ENCODE data around the gene MIER1.
A peak's percentile ranks its signal among the peaks of the same experiment; 100 is the strongest.

The MIER1 gene

DNA sequence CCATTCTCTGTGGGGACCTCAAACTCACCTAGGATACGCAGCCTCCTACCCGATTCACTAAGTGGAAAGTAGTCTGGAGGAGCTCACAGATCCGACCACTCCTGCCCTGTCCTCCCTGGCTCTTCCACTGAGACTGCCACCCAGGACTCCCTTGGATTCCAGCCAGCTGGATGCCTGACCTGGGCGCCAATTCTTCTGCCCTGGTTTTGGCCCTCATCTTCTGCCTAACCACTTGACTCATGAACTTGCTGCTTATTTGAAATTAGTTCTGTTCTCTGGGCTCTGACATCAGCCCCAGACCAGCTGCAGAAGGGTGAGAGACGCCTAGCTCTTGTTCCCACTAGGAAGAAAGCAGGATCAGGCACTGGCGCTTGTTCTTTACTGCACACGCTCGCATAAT lies 80.3 kb downstream of the MIER1 start:
- Histone ChIP-seq H4K20me1 (ENCODE audit: insufficient read depth, low read length) (no peaks in the 10 kb centered on the region), H2AFZ (ENCODE audit: low read length) (no peak overlapping the region), H3K4me2 (ENCODE audit: low read depth, low read length) (no peak overlapping the region), H3K4me1 (ENCODE audit: low read length) (peaks cover 35% of the 10 kb centered on the region), H3K4me3 (ENCODE audit: low read length) (no peak overlapping the region), H3K27ac (ENCODE audit: low read length) (no peak overlapping the region), H3K27me3 (replicated peaks; ENCODE audit: insufficient read depth, low read length) (no peaks in the 10 kb centered on the region), H3K9ac (ENCODE audit: low read length) (no peak overlapping the region), H3K9me3 (replicated peaks; ENCODE audit: insufficient read depth, low read length) (no peaks in the 10 kb centered on the region), H3K79me2 (ENCODE audit: low read length) (peaks cover 31% of the 10 kb centered on the region), H3K9me2 (replicated peaks; ENCODE audit: insufficient read depth, low read length) (no peaks in the 10 kb centered on the region), H3K36me3 (replicated peaks; ENCODE audit: insufficient read depth, low read length) (no peaks in the 10 kb centered on the region), H3F3A (ENCODE audit: insufficient read depth, low read length) (peaks cover 6% of the 10 kb centered on the region; the same call in 1 of the 2 replicates)
- TF ChIP-seq, protein P1, sequence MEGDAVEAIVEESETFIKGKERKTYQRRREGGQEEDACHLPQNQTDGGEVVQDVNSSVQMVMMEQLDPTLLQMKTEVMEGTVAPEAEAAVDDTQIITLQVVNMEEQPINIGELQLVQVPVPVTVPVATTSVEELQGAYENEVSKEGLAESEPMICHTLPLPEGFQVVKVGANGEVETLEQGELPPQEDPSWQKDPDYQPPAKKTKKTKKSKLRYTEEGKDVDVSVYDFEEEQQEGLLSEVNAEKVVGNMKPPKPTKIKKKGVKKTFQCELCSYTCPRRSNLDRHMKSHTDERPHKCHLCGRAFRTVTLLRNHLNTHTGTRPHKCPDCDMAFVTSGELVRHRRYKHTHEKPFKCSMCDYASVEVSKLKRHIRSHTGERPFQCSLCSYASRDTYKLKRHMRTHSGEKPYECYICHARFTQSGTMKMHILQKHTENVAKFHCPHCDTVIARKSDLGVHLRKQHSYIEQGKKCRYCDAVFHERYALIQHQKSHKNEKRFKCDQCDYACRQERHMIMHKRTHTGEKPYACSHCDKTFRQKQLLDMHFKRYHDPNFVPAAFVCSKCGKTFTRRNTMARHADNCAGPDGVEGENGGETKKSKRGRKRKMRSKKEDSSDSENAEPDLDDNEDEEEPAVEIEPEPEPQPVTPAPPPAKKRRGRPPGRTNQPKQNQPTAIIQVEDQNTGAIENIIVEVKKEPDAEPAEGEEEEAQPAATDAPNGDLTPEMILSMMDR (IDR thresholded peaks at IDR 0.05; ENCODE audit: low read length) = no peak
- TF ChIP-seq EZH2phosphoT487 (IDR thresholded peaks at IDR 0.05; ENCODE audit: low read length) (no peak), EZH2 (optimal IDR thresholded peaks at IDR 0.05; ENCODE audit: low read depth, low read length) (no peak)
- no peak for DNase-seq

DNA sequence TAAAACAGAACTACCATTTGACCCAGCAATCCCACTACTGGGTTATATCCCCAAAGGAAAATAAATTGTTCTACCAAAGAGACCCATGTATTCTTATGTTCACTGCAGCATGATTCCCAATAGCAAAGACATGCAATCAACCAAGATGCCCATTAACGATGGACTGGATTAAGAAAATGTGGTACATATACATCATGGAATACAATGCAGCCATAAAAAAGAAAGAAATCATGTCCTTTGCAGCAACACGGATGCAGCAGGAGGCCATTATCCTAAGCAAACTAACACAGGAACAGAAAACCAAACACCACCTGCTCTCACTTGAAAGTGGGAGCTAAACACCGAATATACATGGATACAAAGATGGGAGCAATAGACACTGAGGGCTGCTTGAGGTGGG lies 85.0 kb downstream of the MIER1 start:
- no peaks in the 10 kb centered on the region for H3K27me3 ChIP-seq (replicated peaks; ENCODE audit: insufficient read depth, low read length)
- H3K4me1 ChIP-seq (ENCODE audit: low read length) = peaks cover 34% of the 10 kb centered on the region
- H3K27ac ChIP-seq (ENCODE audit: low read length) = no peak overlapping the region
- no peak overlapping the region for H3K4me3 ChIP-seq (ENCODE audit: low read length)
- H4K20me1 ChIP-seq (ENCODE audit: insufficient read depth, low read length) = no peaks in the 10 kb centered on the region
- H3K79me2 ChIP-seq (ENCODE audit: low read length) = peaks cover 25% of the 10 kb centered on the region; the same call in 1 of the 2 replicates
- H2AFZ ChIP-seq (ENCODE audit: low read length) = no peak overlapping the region
- H3K9me3 ChIP-seq (replicated peaks; ENCODE audit: insufficient read depth, low read length) = no peaks in the 10 kb centered on the region
- no peak overlapping the region for H3K4me2 ChIP-seq (ENCODE audit: low read depth, low read length)
- no peaks in the 10 kb centered on the region for H3K36me3 ChIP-seq (replicated peaks; ENCODE audit: insufficient read depth, low read length)
- H3K9ac ChIP-seq (ENCODE audit: low read length) = no peak overlapping the region
- no peak for DNase-seq
- H3K9me2 ChIP-seq (replicated peaks; ENCODE audit: insufficient read depth, low read length) = no peaks in the 10 kb centered on the region
- TF ChIP-seq, protein P1 (IDR thresholded peaks at IDR 0.05; ENCODE audit: low read length) = no peak
- no peak for TF ChIP-seq EZH2phosphoT487 (IDR thresholded peaks at IDR 0.05; ENCODE audit: low read length)
- TF ChIP-seq EZH2 (optimal IDR thresholded peaks at IDR 0.05; ENCODE audit: low read depth, low read length) = no peak
- H3F3A ChIP-seq (ENCODE audit: insufficient read depth, low read length) = peaks cover 23% of the 10 kb centered on the region

DNA sequence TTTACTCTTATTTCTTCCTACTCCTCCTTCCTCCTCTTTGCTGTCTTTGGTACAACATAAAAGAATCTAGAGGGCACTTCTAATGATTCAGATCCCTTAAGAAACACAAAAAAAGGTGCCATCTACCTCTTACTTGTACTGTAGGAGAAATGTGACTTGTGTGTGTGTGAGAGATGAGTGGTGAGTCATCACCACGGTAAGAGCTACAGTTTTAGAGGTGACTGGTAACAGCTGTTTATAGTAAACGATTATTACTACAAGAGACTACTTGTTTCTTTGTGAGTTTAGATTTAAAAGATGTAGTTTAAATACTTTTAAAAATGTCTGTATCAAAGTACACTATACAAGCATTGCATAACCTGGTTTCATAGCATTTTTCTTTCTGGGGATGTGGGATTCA lies 88.8 kb downstream of the MIER1 start:
- DNase-seq = peak; percentile 67
- Histone ChIP-seq H4K20me1 (ENCODE audit: insufficient read depth, low read length) (no peaks in the 10 kb centered on the region), H2AFZ (ENCODE audit: low read length) (no peak overlapping the region), H3K9me3 (replicated peaks; ENCODE audit: insufficient read depth, low read length) (no peaks in the 10 kb centered on the region), H3K36me3 (replicated peaks; ENCODE audit: insufficient read depth, low read length) (peaks cover 3% of the 10 kb centered on the region), H3K27ac (ENCODE audit: low read length) (peak overlapping the region; percentile 79), H3K4me3 (ENCODE audit: low read length) (no peak overlapping the region), H3K27me3 (replicated peaks; ENCODE audit: insufficient read depth, low read length) (no peaks in the 10 kb centered on the region), H3K4me2 (ENCODE audit: low read depth, low read length) (peak overlapping the region; percentile 43), H3K9me2 (replicated peaks; ENCODE audit: insufficient read depth, low read length) (no peaks in the 10 kb centered on the region), H3K9ac (ENCODE audit: low read length) (peak overlapping the region; percentile 3; the same call in 1 of the 2 replicates), H3K4me1 (ENCODE audit: low read length) (peaks cover 49% of the 10 kb centered on the region), H3F3A (ENCODE audit: insufficient read depth, low read length) (peaks cover 40% of the 10 kb centered on the region), H3K79me2 (ENCODE audit: low read length) (peaks cover 26% of the 10 kb centered on the region)
- TF ChIP-seq, protein P1 (IDR thresholded peaks at IDR 0.05; ENCODE audit: low read length) = no peak
- TF ChIP-seq EZH2 (optimal IDR thresholded peaks at IDR 0.05; ENCODE audit: low read depth, low read length) (no peak), EZH2phosphoT487 (IDR thresholded peaks at IDR 0.05; ENCODE audit: low read length) (no peak)

Measured in MM.1S (cell line).